Loucy (cell line): ENCODE measurements around the gene APAF1.

Experiments
- EZH2phosphoT487 ChIP-seq: fragments of 200-600 bp; IDR thresholded peaks from 2 replicates; pipeline ENCODE4 v1.6.1; 2018; ENCODE audit warnings: antibody characterized with exemption, mild to moderate bottlenecking, moderate library complexity, borderline replicate concordance
- TF ChIP-seq, protein P1 (sequence below): fragments of 200-600 bp; sonication (generic); conservative IDR thresholded peaks from 2 replicates; pipeline ENCODE4 v1.5.1; 2014; ENCODE audit warnings: mild to moderate bottlenecking, antibody characterized with exemption, low read length

- TF ChIP-seq, protein P1, sequence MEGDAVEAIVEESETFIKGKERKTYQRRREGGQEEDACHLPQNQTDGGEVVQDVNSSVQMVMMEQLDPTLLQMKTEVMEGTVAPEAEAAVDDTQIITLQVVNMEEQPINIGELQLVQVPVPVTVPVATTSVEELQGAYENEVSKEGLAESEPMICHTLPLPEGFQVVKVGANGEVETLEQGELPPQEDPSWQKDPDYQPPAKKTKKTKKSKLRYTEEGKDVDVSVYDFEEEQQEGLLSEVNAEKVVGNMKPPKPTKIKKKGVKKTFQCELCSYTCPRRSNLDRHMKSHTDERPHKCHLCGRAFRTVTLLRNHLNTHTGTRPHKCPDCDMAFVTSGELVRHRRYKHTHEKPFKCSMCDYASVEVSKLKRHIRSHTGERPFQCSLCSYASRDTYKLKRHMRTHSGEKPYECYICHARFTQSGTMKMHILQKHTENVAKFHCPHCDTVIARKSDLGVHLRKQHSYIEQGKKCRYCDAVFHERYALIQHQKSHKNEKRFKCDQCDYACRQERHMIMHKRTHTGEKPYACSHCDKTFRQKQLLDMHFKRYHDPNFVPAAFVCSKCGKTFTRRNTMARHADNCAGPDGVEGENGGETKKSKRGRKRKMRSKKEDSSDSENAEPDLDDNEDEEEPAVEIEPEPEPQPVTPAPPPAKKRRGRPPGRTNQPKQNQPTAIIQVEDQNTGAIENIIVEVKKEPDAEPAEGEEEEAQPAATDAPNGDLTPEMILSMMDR = no peak
- no peak for TF ChIP-seq EZH2phosphoT487
Measured at GRCh38 chr12:98678236-98678945, 33.3 kb downstream of the APAF1 start.
